Measurements from ENCODE around the gene ZNF106.

Gene ZNF106

DNA sequence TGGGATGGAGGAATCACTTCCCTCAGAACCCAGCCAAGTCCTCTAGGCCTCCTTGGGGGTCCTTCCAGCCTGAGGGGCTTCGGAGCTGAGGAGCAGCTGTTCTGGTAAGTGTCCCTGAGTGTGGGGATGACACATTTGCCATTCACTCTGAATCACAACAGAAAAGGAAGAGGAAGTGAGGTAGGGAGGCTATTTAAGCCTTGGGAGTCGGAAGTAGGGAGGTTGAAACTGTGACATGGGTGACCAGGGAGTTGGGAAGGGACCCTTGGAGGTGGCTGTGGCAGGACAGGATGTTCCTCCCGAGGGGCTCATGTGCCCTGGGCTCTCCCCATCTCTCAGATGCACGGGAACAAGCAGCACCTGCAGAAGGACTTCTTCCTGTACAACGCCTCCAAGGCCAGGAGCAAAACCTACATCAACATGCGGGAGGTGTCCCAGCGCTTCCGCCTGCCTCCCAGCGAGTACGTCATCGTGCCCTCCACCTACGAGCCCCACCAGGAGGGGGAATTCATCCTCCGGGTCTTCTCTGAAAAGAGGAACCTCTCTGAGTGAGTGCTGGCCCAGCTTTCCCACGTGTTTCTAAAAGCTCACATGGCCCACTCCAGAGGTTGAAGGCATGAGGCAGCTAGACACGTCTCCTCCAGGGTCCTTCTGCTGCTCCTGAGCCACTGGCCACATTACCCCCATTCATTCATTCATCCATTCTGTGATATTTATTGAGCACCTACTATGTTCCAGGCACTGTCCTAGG, 88.3 kb downstream of the ZNF106 start:
- no peak for DNase-seq (ENCODE audit: low read depth)
- H3K4me3 ChIP-seq (ENCODE audit: low read length) = no peak overlapping the region
- TF ChIP-seq, protein P1, sequence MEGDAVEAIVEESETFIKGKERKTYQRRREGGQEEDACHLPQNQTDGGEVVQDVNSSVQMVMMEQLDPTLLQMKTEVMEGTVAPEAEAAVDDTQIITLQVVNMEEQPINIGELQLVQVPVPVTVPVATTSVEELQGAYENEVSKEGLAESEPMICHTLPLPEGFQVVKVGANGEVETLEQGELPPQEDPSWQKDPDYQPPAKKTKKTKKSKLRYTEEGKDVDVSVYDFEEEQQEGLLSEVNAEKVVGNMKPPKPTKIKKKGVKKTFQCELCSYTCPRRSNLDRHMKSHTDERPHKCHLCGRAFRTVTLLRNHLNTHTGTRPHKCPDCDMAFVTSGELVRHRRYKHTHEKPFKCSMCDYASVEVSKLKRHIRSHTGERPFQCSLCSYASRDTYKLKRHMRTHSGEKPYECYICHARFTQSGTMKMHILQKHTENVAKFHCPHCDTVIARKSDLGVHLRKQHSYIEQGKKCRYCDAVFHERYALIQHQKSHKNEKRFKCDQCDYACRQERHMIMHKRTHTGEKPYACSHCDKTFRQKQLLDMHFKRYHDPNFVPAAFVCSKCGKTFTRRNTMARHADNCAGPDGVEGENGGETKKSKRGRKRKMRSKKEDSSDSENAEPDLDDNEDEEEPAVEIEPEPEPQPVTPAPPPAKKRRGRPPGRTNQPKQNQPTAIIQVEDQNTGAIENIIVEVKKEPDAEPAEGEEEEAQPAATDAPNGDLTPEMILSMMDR (conservative IDR thresholded peaks at IDR 0.05; ENCODE audit: low read depth, low read length) = no peak

DNA sequence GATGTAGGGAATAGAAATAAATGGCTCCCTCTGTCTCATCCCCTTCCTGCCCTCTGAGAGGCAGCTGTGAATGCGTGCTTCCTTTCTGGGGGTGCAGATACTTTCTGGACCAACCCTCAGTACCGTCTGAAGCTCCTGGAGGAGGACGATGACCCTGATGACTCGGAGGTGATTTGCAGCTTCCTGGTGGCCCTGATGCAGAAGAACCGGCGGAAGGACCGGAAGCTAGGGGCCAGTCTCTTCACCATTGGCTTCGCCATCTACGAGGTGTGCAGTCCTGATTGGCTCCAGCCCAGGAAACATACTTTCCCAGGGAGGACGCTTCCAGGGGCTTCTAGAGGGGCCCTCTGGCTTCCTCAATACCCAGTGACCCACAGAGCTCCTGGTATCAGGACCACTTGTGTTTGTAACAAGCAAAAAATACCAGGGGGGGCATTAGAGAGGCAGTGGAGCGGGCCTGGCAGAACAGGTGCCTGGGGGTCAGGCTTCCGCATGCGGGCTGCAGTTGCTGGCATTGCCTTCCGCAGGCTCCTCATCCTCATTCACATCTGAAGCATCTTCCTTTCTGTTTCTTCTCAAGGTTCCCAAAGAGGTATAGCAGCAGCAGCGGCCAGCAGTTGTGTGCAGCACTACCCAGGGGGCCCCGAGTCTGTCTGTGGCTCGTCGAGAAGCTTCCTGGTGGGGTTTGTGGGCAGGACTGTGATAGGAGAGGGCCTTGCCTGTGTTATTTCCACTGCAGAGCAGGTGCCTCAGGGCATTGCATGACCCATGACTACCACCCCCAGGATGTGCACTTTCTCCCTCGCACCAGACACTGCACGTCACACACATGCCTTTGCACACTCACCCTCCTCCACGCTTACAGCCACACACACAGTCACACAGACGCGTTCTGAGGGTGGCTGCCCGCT, 89.1 kb downstream of the ZNF106 start:
- no peak for DNase-seq (ENCODE audit: low read depth)
- TF ChIP-seq, protein P1 (conservative IDR thresholded peaks at IDR 0.05; ENCODE audit: low read depth, low read length) = no peak
- H3K4me3 ChIP-seq (ENCODE audit: low read length) = no peak overlapping the region

DNA sequence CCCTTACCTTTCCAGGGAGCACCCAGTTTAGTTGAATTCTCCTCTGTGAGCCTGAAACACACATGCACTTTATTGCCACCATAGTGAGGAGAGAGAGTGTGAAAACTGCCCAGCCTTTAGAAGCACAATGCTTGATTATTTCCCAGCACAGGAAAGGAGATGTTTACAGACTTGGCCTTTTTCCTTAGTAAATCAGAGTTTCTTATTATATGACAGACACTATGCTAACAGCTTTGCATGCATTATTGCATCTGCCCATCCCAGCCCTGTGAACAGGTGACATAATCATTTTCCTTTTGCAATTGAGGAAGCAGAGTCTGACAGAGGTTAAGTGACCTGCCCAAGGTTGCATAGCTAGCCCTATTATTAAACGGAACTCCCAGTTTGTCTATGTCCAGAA, 95.1 kb downstream of the ZNF106 start:
- TF ChIP-seq, protein P1 (conservative IDR thresholded peaks at IDR 0.05; ENCODE audit: low read depth, low read length) = no peak
- H3K4me3 ChIP-seq (ENCODE audit: low read length) = no peak overlapping the region
- no peak for DNase-seq (ENCODE audit: low read depth)

DNA sequence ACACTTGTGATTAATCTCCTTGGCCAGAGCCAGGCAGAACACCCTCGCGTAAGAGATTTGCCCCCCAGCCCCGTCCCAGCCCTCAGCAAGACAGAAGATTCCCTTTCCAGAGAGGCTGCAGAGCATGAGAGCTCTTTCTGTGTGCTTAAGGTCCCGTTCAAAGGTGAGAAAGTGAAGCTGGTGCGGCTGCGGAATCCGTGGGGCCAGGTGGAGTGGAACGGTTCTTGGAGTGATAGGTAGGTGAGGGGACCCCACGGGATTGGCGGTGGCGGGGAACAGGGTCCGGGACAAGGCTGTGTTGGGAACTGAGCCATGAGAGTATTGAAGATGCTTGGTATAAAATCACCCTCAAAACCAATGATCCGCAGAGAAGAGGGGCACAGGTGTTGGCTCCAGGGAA, 96.8 kb downstream of the ZNF106 start:
- no peak for DNase-seq (ENCODE audit: low read depth)
- TF ChIP-seq, protein P1 (conservative IDR thresholded peaks at IDR 0.05; ENCODE audit: low read depth, low read length) = no peak
- no peak overlapping the region for H3K4me3 ChIP-seq (ENCODE audit: low read length)

DNA sequence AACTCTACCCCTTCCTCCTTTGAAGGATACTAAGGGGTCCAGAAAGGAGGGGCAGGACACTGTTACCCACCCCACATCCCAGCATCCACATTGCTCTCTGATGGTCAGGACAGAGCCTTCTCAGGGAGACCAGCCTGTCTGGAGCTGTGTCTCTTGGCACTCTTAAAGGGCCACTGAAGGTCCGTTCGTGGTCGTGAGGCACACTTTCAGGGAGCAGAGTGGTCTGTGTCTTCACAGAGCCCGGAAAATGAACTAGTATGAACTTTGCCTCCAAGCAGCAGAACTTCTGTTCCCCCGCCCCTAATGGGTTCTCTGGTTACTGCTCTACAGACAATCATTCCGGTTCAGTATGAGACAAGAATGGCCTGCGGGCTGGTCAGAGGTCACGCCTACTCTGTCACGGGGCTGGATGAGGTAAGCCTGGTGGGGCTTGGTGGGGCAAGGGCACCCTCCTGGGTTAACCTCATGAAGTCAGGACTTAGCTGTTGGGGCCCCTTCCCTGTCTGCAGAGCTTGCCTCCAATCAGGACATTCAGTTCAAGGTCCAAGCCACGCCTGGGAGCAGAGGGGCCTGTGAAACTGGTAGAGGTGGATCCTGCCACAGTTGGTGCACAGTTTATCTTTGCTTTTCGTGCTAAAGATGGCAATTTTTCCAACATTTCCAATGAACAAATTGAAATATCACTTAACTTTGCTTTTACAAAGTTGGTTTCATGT, 98.5 kb downstream of the ZNF106 start:
- DNase-seq (ENCODE audit: low read depth) = no peak
- no peak overlapping the region for H3K4me3 ChIP-seq (ENCODE audit: low read length)
- TF ChIP-seq, protein P1 (conservative IDR thresholded peaks at IDR 0.05; ENCODE audit: low read depth, low read length) = no peak

DNA sequence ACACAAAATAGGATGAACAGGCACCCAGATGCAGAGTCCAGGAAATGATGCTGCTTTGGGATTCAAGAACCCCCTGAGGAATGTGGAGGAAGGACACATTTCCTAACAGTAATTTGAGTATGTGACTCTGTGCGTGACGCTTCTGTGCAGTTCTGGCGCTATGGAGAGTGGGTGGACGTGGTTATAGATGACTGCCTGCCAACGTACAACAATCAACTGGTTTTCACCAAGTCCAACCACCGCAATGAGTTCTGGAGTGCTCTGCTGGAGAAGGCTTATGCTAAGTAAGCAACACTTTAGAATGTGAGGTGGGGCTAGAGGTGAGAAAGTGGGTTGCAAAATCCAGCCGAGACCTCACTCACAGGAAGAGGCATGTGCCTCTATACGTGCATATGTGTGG, 103.3 kb downstream of the ZNF106 start:
- DNase-seq (ENCODE audit: low read depth) = no peak
- no peak overlapping the region for H3K4me3 ChIP-seq (ENCODE audit: low read length)
- TF ChIP-seq, protein P1 (conservative IDR thresholded peaks at IDR 0.05; ENCODE audit: low read depth, low read length) = no peak
